Tibial artery (tissue), 4 donors: Measurements from ENCODE around the gene MIR17HG.

Experiments used
- DNase-seq, 2 donors: peaks; one replicate each; pipeline ENCODE4 v3.0.0-alpha.2; 2019
- H3K27ac ChIP-seq, 2 donors: fragments of 200-600 bp; sonication (generic) in 1 of 2; 1 replicate in 1 of 2; 2 replicates in 1 of 2; pipeline ENCODE4 v1.5.1; 2018 to 2019; ENCODE audit warnings: mild to moderate bottlenecking in 1 of 2
- H3K27me3 ChIP-seq, 2 donors: fragments of 200-600 bp; sonication (generic) in 1 of 2; one replicate each; pipeline versions ENCODE4 v1.5.1 to v1.6.0; 2016 to 2019
- H3K36me3 ChIP-seq, 3 donors: fragments of 200-600 bp; sonication (generic) in 2 of 3; one replicate each; pipeline ENCODE4 v1.5.1; 2016 to 2019; ENCODE audit warnings: mild to moderate bottlenecking in 2 of 3
- H3K4me1 ChIP-seq, 4 donors: fragments of 200-600 bp; sonication (generic) in 2 of 4; 1 replicate in 3 of 4; 2 replicates in 1 of 4; pipeline ENCODE4 v1.5.1; 2016 to 2019
- H3K4me3 ChIP-seq, 2 donors: fragments of 200-600 bp; sonication (generic) in 1 of 2; 1 replicate in 1 of 2; 2 replicates in 1 of 2; pipeline ENCODE4 v1.5.1; 2018 to 2019; ENCODE audit warnings: mild to moderate bottlenecking in 2 of 2
- H3K9me3 ChIP-seq, 3 donors: fragments of 200-600 bp; sonication (generic) in 1 of 3; one replicate each; pipeline ENCODE4 v1.5.1; 2016 to 2019
- CTCF ChIP-seq, 2 experiments: fragments of 200-600 bp in 1 of 2; fragments of 450-650 bp in 1 of 2; IDR thresholded peaks; one replicate each; pipeline ENCODE4 v1.5.1; 2017 to 2019; ENCODE audit warnings: antibody characterized with exemption in 2 of 2, mild to moderate bottlenecking in 1 of 2, moderate library complexity in 1 of 2
- intact Hi-C: fragments of 100-400 bp; cut with DNase I; formaldehyde crosslinking; loops from one replicate; pipeline ENCODE4 v1.15.0; 2023; ENCODE audit warnings: low total_unique reads

Gene MIR17HG

GRCh38 chr13:91384896-91385295 is 37.4 kb downstream of the MIR17HG start:
- TF ChIP-seq CTCF (IDR thresholded peaks at IDR 0.05), result no peak
- no peak for DNase-seq
- intact Hi-C loops, result no loop called here

GRCh38 chr13:91389186-91389585 is 41.7 kb downstream of the MIR17HG start:
- intact Hi-C loops, result no loop called here
- no peak for DNase-seq
- H3K27me3 ChIP-seq, result peaks cover 0 to 13% of the 10 kb centered on the region in 2 donors
- TF ChIP-seq CTCF (IDR thresholded peaks at IDR 0.05), result no peak
- H3K4me1 ChIP-seq, result no peaks in the 10 kb centered on the region
- no peak overlapping the region for H3K4me3 ChIP-seq
- no peak overlapping the region for H3K27ac ChIP-seq
- H3K9me3 ChIP-seq, result no peaks in the 10 kb centered on the region
- H3K36me3 ChIP-seq, result no peaks in the 10 kb centered on the region

More at GRCh38 chr13:91384896-91385295, 37.4 kb downstream of the MIR17HG start:
- no peaks in the 10 kb centered on the region for H3K27me3 ChIP-seq
- H3K9me3 ChIP-seq, result no peaks in the 10 kb centered on the region
- H3K27ac ChIP-seq, result no peak overlapping the region
- no peaks in the 10 kb centered on the region for H3K36me3 ChIP-seq
- H3K4me3 ChIP-seq, result no peak overlapping the region
- no peaks in the 10 kb centered on the region for H3K4me1 ChIP-seq

GRCh38 chr13:91397595-91397994 is 50.1 kb downstream of the MIR17HG start:
- H3K9me3 ChIP-seq, result no peaks in the 10 kb centered on the region
- peaks cover 0 to 25% of the 10 kb centered on the region in 2 donors for H3K27me3 ChIP-seq

GRCh38 chr13:91398413-91399188 is 51.1 kb downstream of the MIR17HG start, which contains the start of gene GPC5:
GPC5 (plus strand) TSS chr13:91398621.
- intact Hi-C loops, result no loop called here
- Histone ChIP-seq H3K9me3 (no peaks in the 10 kb centered on the region), H3K4me1 (peaks cover 0 to 15% (median 12%) of the 10 kb centered on the region in 4 donors), H3K27me3 (peaks cover 0 to 25% of the 10 kb centered on the region in 2 donors), H3K4me3 (peak within 1 kb of the TSS; percentile 49 to 56), H3K27ac (no peak within 1 kb of the TSS), H3K36me3 (no peaks in the 10 kb centered on the region)
- no peak for TF ChIP-seq CTCF (IDR thresholded peaks at IDR 0.05)
- DNase-seq, result peak; percentile 59 to 84

More at GRCh38 chr13:91397595-91397994, 50.1 kb downstream of the MIR17HG start:
- Histone ChIP-seq H3K4me1 (peaks cover 0 to 15% (median 12%) of the 10 kb centered on the region in 4 donors), H3K4me3 (no peak overlapping the region), H3K36me3 (no peaks in the 10 kb centered on the region), H3K27ac (no peak overlapping the region)
- no peak for TF ChIP-seq CTCF (IDR thresholded peaks at IDR 0.05)
- intact Hi-C loops, result no loop called here
- DNase-seq, result no peak

- Histone ChIP-seq H3K27me3 (peaks cover 0 to 23% of the 10 kb centered on the region in 2 donors), H3K4me1 (peaks cover 0 to 15% (median 12%) of the 10 kb centered on the region in 4 donors), H3K9me3 (no peaks in the 10 kb centered on the region), H3K4me3 (peak overlapping the region; percentile 49 to 56), H3K27ac (no peak overlapping the region), H3K36me3 (no peaks in the 10 kb centered on the region)
- TF ChIP-seq CTCF (IDR thresholded peaks at IDR 0.05), result no peak
- intact Hi-C loops, result no loop called here
- DNase-seq, result peak in 1 of 2 donors; percentile 59
Observed at GRCh38 chr13:91399189-91400062, 51.9 kb downstream of the MIR17HG start.
